AG10803 (cell line): ENCODE data around the gene COL25A1.

Experiments used
- DNase-seq: peaks from one replicate; pipeline ENCODE4 v3.0.0; 2010; ENCODE audit warnings: low read depth
- H3K4me3 ChIP-seq: 2 replicates; pipeline ENCODE4 v1.5.1; 2011; ENCODE audit warnings: mild to moderate bottlenecking, low read length, control low read depth
- CTCF ChIP-seq: conservative IDR thresholded peaks from 2 replicates; pipeline ENCODE4 v1.5.1; 2011; ENCODE audit warnings: mild to moderate bottlenecking, low read length, control low read depth, inconsistent platforms

Gene COL25A1

GRCh38 chr4:109303140-109303496 lies 660 bp upstream of the COL25A1 start:
- peak overlapping the region; percentile 62 for H3K4me3 ChIP-seq
- no peak for DNase-seq
- TF ChIP-seq CTCF: no peak

DNA sequence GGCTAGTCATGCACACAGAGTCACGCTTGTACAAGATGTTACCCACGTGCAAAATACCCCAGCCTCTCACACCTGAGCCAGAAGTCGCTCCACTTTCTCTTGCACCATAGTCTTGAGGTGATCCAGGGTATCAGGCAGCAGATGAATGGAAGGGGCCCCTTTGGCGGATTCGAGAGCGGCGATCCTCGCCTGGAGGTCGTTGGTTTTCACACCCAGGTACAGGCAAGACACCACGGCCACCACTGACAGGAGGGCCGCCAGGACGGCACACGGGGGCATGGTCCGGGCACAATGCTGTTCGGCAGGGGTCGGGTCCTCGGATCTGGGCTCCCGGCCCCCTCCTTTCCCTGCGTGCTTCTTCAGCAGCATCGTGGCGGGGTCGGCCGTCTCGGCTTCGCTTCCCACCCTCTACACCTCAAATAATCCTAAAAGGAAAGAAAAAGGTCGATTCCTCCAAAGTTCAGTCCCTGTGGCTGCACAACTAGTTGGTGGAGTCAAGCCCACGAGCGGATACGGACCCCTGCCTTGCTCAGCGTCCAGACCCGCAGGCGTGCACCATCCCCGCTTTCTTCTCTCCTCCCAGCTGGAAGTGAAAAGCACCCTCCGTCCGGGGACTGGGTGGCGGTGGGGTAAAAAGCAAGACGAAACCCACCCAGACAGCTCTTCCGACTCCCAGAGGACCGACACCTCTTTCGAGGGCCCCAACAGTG lies 652 bp downstream of the COL25A1 start:
- no peak for TF ChIP-seq CTCF
- DNase-seq: no peak
- peak overlapping the region; percentile 62 for H3K4me3 ChIP-seq

DNA sequence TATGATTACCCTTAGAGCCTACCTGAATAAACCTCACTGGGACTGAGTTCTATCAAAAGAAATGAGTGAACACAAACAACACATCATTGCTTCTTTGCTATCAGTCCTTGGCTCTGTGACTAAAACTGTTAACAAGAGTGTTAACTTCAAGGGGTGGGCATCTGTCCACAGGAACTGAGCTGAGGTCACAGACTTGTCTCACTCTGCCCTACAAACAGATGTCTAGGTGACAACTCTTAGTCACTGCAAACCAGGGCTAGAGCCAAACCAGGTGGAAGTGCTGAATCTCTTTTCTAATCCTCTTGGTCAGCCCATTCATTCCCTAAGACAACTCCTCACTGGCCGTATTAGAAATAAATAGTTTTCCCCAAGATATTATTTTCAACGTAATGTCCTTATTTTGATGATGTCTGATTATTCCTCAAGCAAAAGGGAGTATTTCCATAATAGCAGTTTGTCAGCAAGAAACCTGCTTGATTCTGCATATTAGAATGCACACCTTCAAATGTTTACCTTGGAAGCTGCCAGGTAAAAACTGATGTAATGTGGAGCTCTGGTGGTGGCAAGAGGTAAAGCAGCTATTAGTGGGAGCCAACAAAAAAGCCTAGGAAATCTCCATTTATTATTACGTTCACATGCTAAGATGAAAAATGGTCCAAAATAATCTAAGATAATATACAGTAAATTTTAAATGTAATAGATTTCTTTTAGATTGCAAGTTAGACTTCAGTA lies 4.0 kb downstream of the COL25A1 start:
- no peak for DNase-seq
- peak; percentile 34 for TF ChIP-seq CTCF

GRCh38 chr4:109296527-109296926 lies 5.9 kb downstream of the COL25A1 start:
- no peak for DNase-seq
- TF ChIP-seq CTCF: no peak
- no peak overlapping the region for H3K4me3 ChIP-seq

More for the DNA sequence above, 4.0 kb downstream of the COL25A1 start:
- no peak overlapping the region for H3K4me3 ChIP-seq

- no peak for DNase-seq
- no peak overlapping the region for H3K4me3 ChIP-seq
- TF ChIP-seq CTCF: no peak
These were observed 7.4 kb downstream of the COL25A1 start for GRCh38 chr4:109295081-109295480.

- no peak for DNase-seq
- TF ChIP-seq CTCF: no peak
These were observed 7.9 kb downstream of the COL25A1 start for GRCh38 chr4:109294468-109295020.

DNA sequence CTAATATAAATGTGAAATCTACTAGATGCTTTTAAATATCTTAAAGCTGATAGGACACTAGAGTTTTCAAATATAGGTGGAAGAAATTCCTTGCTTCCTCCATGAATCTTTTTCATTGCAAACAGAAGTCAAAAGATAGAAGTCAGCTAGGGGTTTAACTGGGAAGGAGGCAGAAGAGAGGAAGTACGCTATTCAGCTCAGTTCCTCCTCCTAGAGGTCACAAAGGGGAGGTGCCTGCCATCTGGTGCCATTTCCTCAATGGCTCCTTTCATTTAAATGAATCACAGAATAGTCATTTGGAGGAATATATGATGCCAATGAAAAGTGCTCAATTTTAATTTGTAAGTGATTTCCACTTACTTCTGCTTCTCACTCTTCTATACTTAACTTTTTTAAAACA lies 8.5 kb downstream of the COL25A1 start:
- TF ChIP-seq CTCF: peak; percentile 22; the same call in 1 of the 2 replicates
- no peak for DNase-seq
- H3K4me3 ChIP-seq: no peak overlapping the region

More at GRCh38 chr4:109294468-109295020, 7.9 kb downstream of the COL25A1 start:
- H3K4me3 ChIP-seq: no peak overlapping the region
